K562 (cell line): Measurements from ENCODE around the gene ZNHIT2. TPM values are rescaled to one million over a fixed set of nuclear protein-coding genes. Genes with fewer than 3 reads are reported as not detected.
A peak's percentile ranks its signal among the peaks of the same experiment; 100 is the strongest.

Source experiments
- ATAC-seq: fragments of 200-7000 bp; cut with Tn5 transposase; 3 replicates; pipeline ENCODE4 v1.9.1; 2020; ENCODE audit warnings: moderate library complexity
- BruUV-seq: library from RNA; stranded (reverse); fragments of 400-500 nt; replicated peaks from 2 replicates; lab custom pipeline; 2021; lab: Mats Ljungman, UMichigan
- CTCF ChIA-PET: fragments of 300-600 bp; formaldehyde crosslinking; extraction: SDS; loops from one replicate; lab custom pipeline; 2021; ENCODE audit warnings: low intra/inter-chr PET ratio; lab: Yijun Ruan, JAX
- POLR2A ChIA-PET: fragments of 300-600, 350-650 bp; sonication (Branson Sonifier 250); formaldehyde crosslinking; extraction: SDS; loops from one replicate; lab custom pipeline; 2021; ENCODE audit warnings: antibody characterized with exemption, inconsistent platforms; lab: Yijun Ruan, JAX
- DNase-seq, 4 experiments: peaks; one replicate each; pipeline versions ENCODE4 v3.0.0 to v3.0.0-alpha.2; 2011 to 2018; ENCODE audit warnings: low spot score in 3 of 4, mixed read lengths in 3 of 4; ENCODE audit errors: extremely low read depth in 1 of 4
- FAIRE-seq: peaks from 2 replicates; lab custom pipeline; 2011; peaks lifted over from hg19 to GRCh38; lab: Jason Lieb, UNC
- H2AFZ ChIP-seq: 2 replicates; pipeline ENCODE4 v1.6.0; 2011; ENCODE audit warnings: low read depth, low read length, control low read depth, inconsistent platforms
- H3K27ac ChIP-seq: fragments of 200-600 bp; 3 replicates; pipeline ENCODE4 v1.8.0; 2011; ENCODE audit warnings: low read depth, mild to moderate bottlenecking, control low read depth, inconsistent platforms, low read length, moderate library complexity, mixed read lengths; ENCODE audit errors: extremely low read depth
- H3K27me3 ChIP-seq, 2 experiments: fragments of 300-600 bp in 1 of 2; 2 replicates in 1 of 2; 3 replicates in 1 of 2; pipeline versions ENCODE4 v1.6.0 to v1.8.0; 2011; ENCODE audit warnings: inconsistent platforms in 2 of 2, low read length in 2 of 2, mild to moderate bottlenecking in 1 of 2, mixed read lengths in 1 of 2, moderate library complexity in 1 of 2; ENCODE audit not compliant: control insufficient read depth in 2 of 2, insufficient read depth in 2 of 2
- H3K36me3 ChIP-seq: fragments of 300-600 bp; 3 replicates; pipeline ENCODE4 v1.8.0; 2011; ENCODE audit warnings: mild to moderate bottlenecking, low read length, inconsistent platforms; ENCODE audit not compliant: control insufficient read depth, insufficient read depth
- H3K4me1 ChIP-seq, 2 experiments: fragments of 200-600 bp in 1 of 2; replicated peaks in 1 of 2; 2 replicates in 1 of 2; 3 replicates in 1 of 2; pipeline versions ENCODE4 v1.5.1 to v1.8.0; 2011; ENCODE audit warnings: inconsistent platforms in 2 of 2, low read length in 2 of 2, mild to moderate bottlenecking in 1 of 2, mixed read lengths in 1 of 2, moderate library complexity in 1 of 2; ENCODE audit not compliant: control insufficient read depth in 2 of 2, insufficient read depth in 2 of 2
- H3K4me2 ChIP-seq: 2 replicates; pipeline ENCODE4 v1.6.1; 2011; ENCODE audit warnings: low read length, control low read depth, inconsistent platforms, mixed read lengths; ENCODE audit not compliant: insufficient read depth
- H3K4me3 ChIP-seq: fragments of 200-600 bp; sonication (generic), shearing (Covaris generic); 2 replicates; pipeline ENCODE4 v1.5.1; 2016; ENCODE audit warnings: control low read depth, inconsistent platforms
- H3K79me2 ChIP-seq: fragments of 200-600 bp; 3 replicates; pipeline ENCODE4 v1.8.0; 2011; ENCODE audit warnings: low read length, inconsistent platforms; ENCODE audit not compliant: control insufficient read depth, insufficient read depth
- H3K9ac ChIP-seq, 2 experiments: 2 replicates each; pipeline versions ENCODE4 v1.6.0 to v1.6.1; 2011; ENCODE audit warnings: low read depth in 2 of 2, low read length in 2 of 2, control low read depth in 1 of 2, inconsistent platforms in 1 of 2, mild to moderate bottlenecking in 1 of 2, mixed read lengths in 1 of 2; ENCODE audit not compliant: insufficient read depth in 1 of 2
- H3K9me1 ChIP-seq: one replicate; pipeline ENCODE4 v1.6.0; 2011; ENCODE audit warnings: inconsistent platforms, mild to moderate bottlenecking, low read length, moderate library complexity; ENCODE audit not compliant: control insufficient read depth, insufficient read depth
- H3K9me3 ChIP-seq: replicated peaks from 2 replicates; pipeline ENCODE4 v1.5.1; 2011; ENCODE audit warnings: low read depth, low read length, inconsistent platforms; ENCODE audit not compliant: control insufficient read depth, insufficient read depth
- H4K20me1 ChIP-seq: replicated peaks from 2 replicates; pipeline ENCODE4 v1.6.1; 2011; ENCODE audit warnings: low read length, inconsistent platforms, mixed read lengths; ENCODE audit not compliant: control insufficient read depth, insufficient read depth
- FOXP1 ChIP-seq: sonication (generic); formaldehyde crosslinking; IDR thresholded peaks from 2 replicates; pipeline ENCODE4 v1.8.0; 2022; ENCODE audit warnings: mild to moderate bottlenecking, missing genetic modification reagents
- KAT2B ChIP-seq: IDR thresholded peaks from one replicate; pipeline ENCODE4 v1.6.1; 2012; ENCODE audit warnings: low read depth, mild to moderate bottlenecking, control low read depth, inconsistent platforms, low read length, moderate library complexity
- RBFOX2 ChIP-seq: fragments of 200-400 bp; formaldehyde crosslinking; IDR thresholded peaks from 2 replicates; pipeline ENCODE4 v1.6.1; 2017; ENCODE audit warnings: low read depth, mild to moderate bottlenecking, low read length, moderate library complexity
- RBM15 ChIP-seq: fragments of 200-400 bp; formaldehyde crosslinking; IDR thresholded peaks from 2 replicates; pipeline ENCODE4 v1.6.1; 2018; ENCODE audit warnings: mild to moderate bottlenecking, low read length, moderate library complexity; ENCODE audit not compliant: insufficient read depth
- WGBS: fragments of 100-300 bp; shearing (Covaris generic); methylation state at CpG from one replicate; pipeline ENCODE4 v1.1.6; 2016; ENCODE audit warnings: low coverage, mixed read lengths; ENCODE audit not compliant: insufficient coverage; ENCODE audit errors: missing lambda C conversion rate; 5-methylcytosine and 5-hydroxymethylcytosine counted together
- in situ Hi-C: fragments of 300-500 bp; cut with MboI; formaldehyde crosslinking; loops from 4 replicates; pipeline ENCODE4 v1.15.0; 2018; ENCODE audit warnings: inconsistent platforms, mixed read lengths
- intact Hi-C: fragments of 100-400 bp; cut with micrococcal nuclease; formaldehyde crosslinking; loops from 2 replicates; pipeline ENCODE4 v1.14.2; 2022
- polyA plus RNA-seq, 8 experiments: library from polyadenylated mRNA; depleted of rRNA in 4 of 8; stranded (reverse) in 5 of 8; unstranded in 3 of 8; fragments of >200 nt; fragmentation: Nextera tagmentation in 2 of 8; fragmentation: Illumina TruSeq in 1 of 8; extraction: Ambion mirVana in 2 of 8; extraction: Trizol in 1 of 8; gene quantifications; 2 replicates each; pipeline versions ENCODE4 v1.2.1 to v1.2.3, GENCODE V29; 2011 to 2014; ENCODE audit warnings: inconsistent platforms in 1 of 8, missing spikeins in 1 of 8
- total RNA-seq, 7 experiments: library from RNA; depleted of rRNA in 6 of 7; stranded (reverse); fragments of >200 nt in 6 of 7; fragmentation: Illumina TruSeq in 2 of 7; extraction: Trizol in 2 of 7; gene quantifications; 2 replicates each; pipeline versions ENCODE4 v1.2.1 to v1.2.3, GENCODE V29; 2011 to 2021; ENCODE audit warnings: low replicate concordance in 1 of 7
- TF ChIP-seq, protein P1 (sequence below), 3 experiments: IDR thresholded peaks in 2 of 3; conservative IDR thresholded peaks in 1 of 3; 2 replicates each; pipeline ENCODE4 v1.5.1; 2011 to 2012; ENCODE audit warnings: low read length in 3 of 3, mild to moderate bottlenecking in 3 of 3, control low read depth in 2 of 3, improper control_type of control experiment in 1 of 3, inconsistent platforms in 1 of 3, low read depth in 1 of 3, mixed read lengths in 1 of 3, moderate library complexity in 1 of 3; ENCODE audit not compliant: insufficient read depth in 2 of 3
- TF ChIP-seq, protein P2 (sequence below): fragments of 200-800 bp; sonication (Bioruptor generic); IDR thresholded peaks from 2 replicates; pipeline ENCODE4 v1.6.1; 2017; ENCODE audit warnings: missing genetic modification characterization, missing compliant biosample characterization
- TF ChIP-seq, protein P3 (sequence below), 2 experiments: fragments of 450-650 bp; formaldehyde crosslinking in 1 of 2; IDR thresholded peaks; 2 replicates each; pipeline versions ENCODE4 v1.4.0 to v1.6.1; 2014 to 2020; ENCODE audit warnings: mild to moderate bottlenecking in 2 of 2, borderline replicate concordance in 1 of 2, low read depth in 1 of 2

The ZNHIT2 gene
- total and polyA plus RNA-seq, 9 of the 15 experiments (the other 6 are each of a cell fraction or from before 2014, with no cell fraction given) = 0.08 to 39.0 (median 2.5) TPM

DNA sequence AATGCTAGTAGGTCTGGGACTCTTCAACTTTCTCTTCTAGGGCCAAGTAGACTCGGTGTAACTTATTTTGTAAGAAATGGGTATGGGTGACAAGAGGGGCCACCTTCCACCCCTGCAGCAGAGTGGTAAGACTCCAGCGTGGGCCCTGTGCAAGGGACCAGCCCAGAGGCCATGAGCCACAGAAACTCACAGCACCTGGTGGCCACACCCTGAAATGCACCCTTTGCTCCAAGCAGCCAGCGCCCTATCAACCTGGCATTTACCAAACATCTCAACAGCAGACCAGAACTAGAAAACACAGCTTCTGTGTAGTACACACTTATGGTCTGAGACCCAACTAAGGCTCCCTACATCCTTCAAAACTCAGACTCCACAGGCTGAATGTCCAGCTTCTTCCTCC, 39.4 kb downstream of the ZNHIT2 start:
- no peaks in the 10 kb centered on the region for H3K9me1 ChIP-seq
- H3K4me2 ChIP-seq = no peak overlapping the region; the same call in 1 of the 2 replicates
- CTCF ChIA-PET = interaction anchor here (0.5 to 3.0 kb wide), 3 partner anchors 65 to 955 kb away, joined by 4 to 18 read pairs (median 5); partner anchors contain the start of gene ARL2
- no peaks in the 10 kb centered on the region for H3K9me3 ChIP-seq
- H3K27me3 ChIP-seq = no peaks in the 10 kb centered on the region
- WGBS = 36% methylated on average over 3 of the region's 3 CpGs
- H3K4me3 ChIP-seq = no peak overlapping the region
- FAIRE-seq (peak; percentile 85), ATAC-seq (peak; percentile 93), DNase-seq (peak; percentile 62 to 75 (median 65))
- intact Hi-C loops (loop anchor here (1.0 kb wide), 1 partner anchor 64 kb away; the partner anchor contains the start of gene ARL2), in situ Hi-C loops (no loop called here)
- peaks cover 70% of the 10 kb centered on the region for H3K36me3 ChIP-seq
- no TSS peak for BruUV-seq
- POLR2A ChIA-PET = interaction anchor here (0.6 to 2.0 kb wide), 5 partner anchors 9 to 1210 kb away, joined by 3 to 5 read pairs (median 3); no protein-coding TSS in a partner anchor
- no peak overlapping the region; a peak in 1 of 4 replicates for H3K9ac ChIP-seq
- 0 out of 3 replicates have a peak overlapping the region, but pooled peaks have one; percentile 16 for H3K27ac ChIP-seq
- peaks cover 20 to 22% of the 10 kb centered on the region in 2 experiments; a peak in 4 of 5 replicates for H3K4me1 ChIP-seq
- H2AFZ ChIP-seq = no peak overlapping the region
- peaks cover 53% of the 10 kb centered on the region for H3K79me2 ChIP-seq
- peaks cover 6% of the 10 kb centered on the region; the same call in 1 of the 2 replicates for H4K20me1 ChIP-seq
- TF ChIP-seq, protein P1, sequence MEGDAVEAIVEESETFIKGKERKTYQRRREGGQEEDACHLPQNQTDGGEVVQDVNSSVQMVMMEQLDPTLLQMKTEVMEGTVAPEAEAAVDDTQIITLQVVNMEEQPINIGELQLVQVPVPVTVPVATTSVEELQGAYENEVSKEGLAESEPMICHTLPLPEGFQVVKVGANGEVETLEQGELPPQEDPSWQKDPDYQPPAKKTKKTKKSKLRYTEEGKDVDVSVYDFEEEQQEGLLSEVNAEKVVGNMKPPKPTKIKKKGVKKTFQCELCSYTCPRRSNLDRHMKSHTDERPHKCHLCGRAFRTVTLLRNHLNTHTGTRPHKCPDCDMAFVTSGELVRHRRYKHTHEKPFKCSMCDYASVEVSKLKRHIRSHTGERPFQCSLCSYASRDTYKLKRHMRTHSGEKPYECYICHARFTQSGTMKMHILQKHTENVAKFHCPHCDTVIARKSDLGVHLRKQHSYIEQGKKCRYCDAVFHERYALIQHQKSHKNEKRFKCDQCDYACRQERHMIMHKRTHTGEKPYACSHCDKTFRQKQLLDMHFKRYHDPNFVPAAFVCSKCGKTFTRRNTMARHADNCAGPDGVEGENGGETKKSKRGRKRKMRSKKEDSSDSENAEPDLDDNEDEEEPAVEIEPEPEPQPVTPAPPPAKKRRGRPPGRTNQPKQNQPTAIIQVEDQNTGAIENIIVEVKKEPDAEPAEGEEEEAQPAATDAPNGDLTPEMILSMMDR (IDR thresholded peaks at IDR 0.05 in 2 of 3, conservative IDR thresholded peaks at IDR 0.05 in 1 of 3; ENCODE audit: insufficient read depth in 2 of 3, low read depth in 1 of 3, low read length in 3 of 3) = peak; percentile 80 to 87 (median 83)
- TF ChIP-seq KAT2B = no peak
- TF ChIP-seq FOXP1 (CRISPR knock-in tag) = 0 out of 2 replicates have a peak, but pooled peaks have one; percentile 62
- TF ChIP-seq, protein P2, sequence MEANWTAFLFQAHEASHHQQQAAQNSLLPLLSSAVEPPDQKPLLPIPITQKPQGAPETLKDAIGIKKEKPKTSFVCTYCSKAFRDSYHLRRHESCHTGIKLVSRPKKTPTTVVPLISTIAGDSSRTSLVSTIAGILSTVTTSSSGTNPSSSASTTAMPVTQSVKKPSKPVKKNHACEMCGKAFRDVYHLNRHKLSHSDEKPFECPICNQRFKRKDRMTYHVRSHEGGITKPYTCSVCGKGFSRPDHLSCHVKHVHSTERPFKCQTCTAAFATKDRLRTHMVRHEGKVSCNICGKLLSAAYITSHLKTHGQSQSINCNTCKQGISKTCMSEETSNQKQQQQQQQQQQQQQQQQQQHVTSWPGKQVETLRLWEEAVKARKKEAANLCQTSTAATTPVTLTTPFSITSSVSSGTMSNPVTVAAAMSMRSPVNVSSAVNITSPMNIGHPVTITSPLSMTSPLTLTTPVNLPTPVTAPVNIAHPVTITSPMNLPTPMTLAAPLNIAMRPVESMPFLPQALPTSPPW (CRISPR knock-in tag) = peak; percentile 13; the same call in 1 of the 2 replicates
- no peak for TF ChIP-seq RBM15
- TF ChIP-seq RBFOX2 = peak; percentile 52; the same call in 1 of the 2 replicates
- TF ChIP-seq, protein P3, sequence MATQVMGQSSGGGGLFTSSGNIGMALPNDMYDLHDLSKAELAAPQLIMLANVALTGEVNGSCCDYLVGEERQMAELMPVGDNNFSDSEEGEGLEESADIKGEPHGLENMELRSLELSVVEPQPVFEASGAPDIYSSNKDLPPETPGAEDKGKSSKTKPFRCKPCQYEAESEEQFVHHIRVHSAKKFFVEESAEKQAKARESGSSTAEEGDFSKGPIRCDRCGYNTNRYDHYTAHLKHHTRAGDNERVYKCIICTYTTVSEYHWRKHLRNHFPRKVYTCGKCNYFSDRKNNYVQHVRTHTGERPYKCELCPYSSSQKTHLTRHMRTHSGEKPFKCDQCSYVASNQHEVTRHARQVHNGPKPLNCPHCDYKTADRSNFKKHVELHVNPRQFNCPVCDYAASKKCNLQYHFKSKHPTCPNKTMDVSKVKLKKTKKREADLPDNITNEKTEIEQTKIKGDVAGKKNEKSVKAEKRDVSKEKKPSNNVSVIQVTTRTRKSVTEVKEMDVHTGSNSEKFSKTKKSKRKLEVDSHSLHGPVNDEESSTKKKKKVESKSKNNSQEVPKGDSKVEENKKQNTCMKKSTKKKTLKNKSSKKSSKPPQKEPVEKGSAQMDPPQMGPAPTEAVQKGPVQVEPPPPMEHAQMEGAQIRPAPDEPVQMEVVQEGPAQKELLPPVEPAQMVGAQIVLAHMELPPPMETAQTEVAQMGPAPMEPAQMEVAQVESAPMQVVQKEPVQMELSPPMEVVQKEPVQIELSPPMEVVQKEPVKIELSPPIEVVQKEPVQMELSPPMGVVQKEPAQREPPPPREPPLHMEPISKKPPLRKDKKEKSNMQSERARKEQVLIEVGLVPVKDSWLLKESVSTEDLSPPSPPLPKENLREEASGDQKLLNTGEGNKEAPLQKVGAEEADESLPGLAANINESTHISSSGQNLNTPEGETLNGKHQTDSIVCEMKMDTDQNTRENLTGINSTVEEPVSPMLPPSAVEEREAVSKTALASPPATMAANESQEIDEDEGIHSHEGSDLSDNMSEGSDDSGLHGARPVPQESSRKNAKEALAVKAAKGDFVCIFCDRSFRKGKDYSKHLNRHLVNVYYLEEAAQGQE (IDR thresholded peaks at IDR 0.05; ENCODE audit: borderline replicate concordance) = peak; percentile 60; the same call in 1 of the 2 replicates
- TF ChIP-seq, protein P3 (CRISPR knock-in tag; IDR thresholded peaks at IDR 0.05; ENCODE audit: low read depth) = no peak
